ENCODE results near the gene IYD.

The IYD gene

GRCh38 chr6:150426198-150426597 is 57.4 kb downstream of the IYD start:
- H3K4me3 ChIP-seq (ENCODE audit: low read depth, low read length) = no peak overlapping the region
- no peak for TF ChIP-seq CTCF (IDR thresholded peaks at IDR 0.05; ENCODE audit: borderline replicate concordance, insufficient read depth, low read depth, low read length)

GRCh38 chr6:150427037-150427602 is 58.3 kb downstream of the IYD start:
- H3K4me3 ChIP-seq (ENCODE audit: low read depth, low read length) = no peak overlapping the region
- TF ChIP-seq CTCF (IDR thresholded peaks at IDR 0.05; ENCODE audit: borderline replicate concordance, insufficient read depth, low read depth, low read length) = no peak

DNA sequence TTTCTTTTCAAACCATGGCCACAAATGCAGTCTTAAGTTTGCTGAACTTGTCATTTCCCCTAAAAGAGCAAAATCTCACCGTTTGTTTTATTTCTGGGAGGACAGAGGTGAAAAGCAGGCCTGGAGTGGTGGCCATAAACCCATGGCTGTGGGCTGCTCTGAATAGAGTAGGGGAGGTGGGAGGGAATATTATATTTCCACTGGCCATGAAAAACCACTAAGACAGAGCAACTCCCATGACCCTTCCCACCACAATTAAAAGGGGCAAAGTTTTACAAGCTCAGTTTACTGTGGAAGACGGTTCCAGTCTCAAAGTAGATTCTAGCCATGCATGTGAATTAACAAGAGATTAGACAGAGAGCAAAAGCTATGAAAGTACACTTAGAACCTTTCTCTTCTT is 59.0 kb downstream of the IYD start:
- H3K4me3 ChIP-seq (ENCODE audit: low read depth, low read length) = no peak overlapping the region
- TF ChIP-seq CTCF (IDR thresholded peaks at IDR 0.05; ENCODE audit: borderline replicate concordance, insufficient read depth, low read depth, low read length) = no peak

GRCh38 chr6:150430815-150431214 is 62.0 kb downstream of the IYD start:
- no peak overlapping the region for H3K4me3 ChIP-seq (ENCODE audit: low read depth, low read length)
- no peak for TF ChIP-seq CTCF (IDR thresholded peaks at IDR 0.05; ENCODE audit: borderline replicate concordance, insufficient read depth, low read depth, low read length)

DNA sequence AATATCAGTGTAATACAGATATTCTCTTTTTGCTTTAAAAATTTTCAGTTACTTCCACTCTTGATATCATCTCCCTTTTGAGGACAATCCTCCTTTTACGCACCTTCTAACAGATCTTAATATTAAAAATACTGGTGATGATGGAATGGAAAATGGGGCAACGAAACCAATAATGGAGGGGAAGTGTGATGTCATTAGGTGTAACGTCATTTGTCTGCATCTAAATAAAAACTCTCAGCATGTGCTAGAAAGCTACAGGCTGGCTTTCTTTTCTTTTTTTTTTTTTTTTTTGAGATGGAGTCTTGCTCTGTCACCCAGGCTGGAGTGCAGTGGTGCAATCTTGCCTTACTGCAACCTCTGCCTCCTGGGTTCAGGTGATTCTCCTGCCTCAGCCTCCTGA is 66.5 kb downstream of the IYD start:
- no peak overlapping the region for H3K4me3 ChIP-seq (ENCODE audit: low read depth, low read length)
- TF ChIP-seq CTCF (IDR thresholded peaks at IDR 0.05; ENCODE audit: borderline replicate concordance, insufficient read depth, low read depth, low read length) = no peak

- TF ChIP-seq CTCF (IDR thresholded peaks at IDR 0.05; ENCODE audit: borderline replicate concordance, insufficient read depth, low read depth, low read length) = no peak
- no peak overlapping the region for H3K4me3 ChIP-seq (ENCODE audit: low read depth, low read length)
Observed at GRCh38 chr6:150435832-150436231, 67.0 kb downstream of the IYD start.

GRCh38 chr6:150439373-150439772 is 70.6 kb downstream of the IYD start:
- TF ChIP-seq CTCF (IDR thresholded peaks at IDR 0.05; ENCODE audit: borderline replicate concordance, insufficient read depth, low read depth, low read length) = no peak
- H3K4me3 ChIP-seq (ENCODE audit: low read depth, low read length) = no peak overlapping the region
